ENCODE measurements around the gene JARID2.

The JARID2 gene

DNA sequence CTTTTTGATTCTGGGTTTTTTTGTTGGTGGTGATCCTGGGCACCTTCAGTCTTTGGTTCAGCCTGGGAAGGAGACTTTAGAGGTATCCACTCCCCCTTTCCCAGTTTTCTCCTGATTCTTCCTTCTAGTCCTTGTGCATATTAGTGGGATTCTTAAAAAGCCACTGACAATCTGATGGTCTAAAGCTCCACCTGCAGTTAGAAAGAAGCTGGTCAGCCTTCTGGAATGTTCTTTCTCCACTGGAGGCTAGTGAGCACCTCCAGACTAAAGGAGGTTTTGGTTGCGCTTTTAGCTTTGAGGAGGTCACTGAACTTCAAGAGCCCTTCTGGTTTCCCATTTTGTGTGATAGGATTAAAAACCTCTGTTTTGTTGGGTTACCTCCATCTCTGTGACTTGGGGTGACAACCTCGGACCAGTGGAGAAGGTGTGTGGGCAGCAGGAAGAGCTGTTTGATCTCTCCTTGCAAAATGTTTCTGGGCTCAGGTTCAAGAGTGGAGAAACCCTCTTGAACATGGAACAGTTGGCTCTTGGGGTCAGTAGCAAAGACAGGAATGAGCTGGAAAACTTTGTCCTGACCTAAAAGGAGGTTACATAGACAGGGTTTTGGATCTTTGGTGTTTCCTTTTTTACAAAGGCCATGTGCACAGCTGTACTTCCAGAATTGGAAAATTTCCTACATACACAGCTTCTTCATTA is 29.0 kb downstream of the JARID2 start:
- DNase-seq = no peak
- Histone ChIP-seq H3K4me1 (ENCODE audit: control insufficient read depth, insufficient read depth, low read length, poor library complexity, severe bottlenecking) (no peaks in the 10 kb centered on the region), H3K4me3 (ENCODE audit: insufficient read depth, low read depth, low read length, poor library complexity, severe bottlenecking) (no peak overlapping the region), H3K36me3 (ENCODE audit: control insufficient read depth, insufficient read depth, low read length) (no peaks in the 10 kb centered on the region), H3K27ac (ENCODE audit: insufficient read depth, low read length, poor library complexity, severe bottlenecking) (no peak overlapping the region), H3K27me3 (replicated peaks; ENCODE audit: control insufficient read depth, insufficient read depth, low read length, poor library complexity, severe bottlenecking) (no peaks in the 10 kb centered on the region), H3K9me3 (ENCODE audit: control insufficient read depth, low read length) (no peaks in the 10 kb centered on the region)

- no peak for DNase-seq
- no peaks in the 10 kb centered on the region for H3K4me1 ChIP-seq (ENCODE audit: control insufficient read depth, insufficient read depth, low read length, poor library complexity, severe bottlenecking)
- H3K4me3 ChIP-seq (ENCODE audit: insufficient read depth, low read depth, low read length, poor library complexity, severe bottlenecking) = no peak overlapping the region
- no peaks in the 10 kb centered on the region for H3K36me3 ChIP-seq (ENCODE audit: control insufficient read depth, insufficient read depth, low read length)
- no peak overlapping the region for H3K27ac ChIP-seq (ENCODE audit: insufficient read depth, low read length, poor library complexity, severe bottlenecking)
- H3K9me3 ChIP-seq (ENCODE audit: control insufficient read depth, low read length) = no peaks in the 10 kb centered on the region
- H3K27me3 ChIP-seq (replicated peaks; ENCODE audit: control insufficient read depth, insufficient read depth, low read length, poor library complexity, severe bottlenecking) = no peaks in the 10 kb centered on the region
Measured at GRCh38 chr6:15276036-15276985, 30.4 kb downstream of the JARID2 start.

- no peaks in the 10 kb centered on the region for H3K9me3 ChIP-seq (ENCODE audit: control insufficient read depth, low read length)
- no peaks in the 10 kb centered on the region for H3K27me3 ChIP-seq (replicated peaks; ENCODE audit: control insufficient read depth, insufficient read depth, low read length, poor library complexity, severe bottlenecking)
- H3K4me1 ChIP-seq (ENCODE audit: control insufficient read depth, insufficient read depth, low read length, poor library complexity, severe bottlenecking) = no peaks in the 10 kb centered on the region
- DNase-seq = no peak
- no peaks in the 10 kb centered on the region for H3K36me3 ChIP-seq (ENCODE audit: control insufficient read depth, insufficient read depth, low read length)
- no peak overlapping the region for H3K4me3 ChIP-seq (ENCODE audit: insufficient read depth, low read depth, low read length, poor library complexity, severe bottlenecking)
- H3K27ac ChIP-seq (ENCODE audit: insufficient read depth, low read length, poor library complexity, severe bottlenecking) = no peak overlapping the region
Measured at GRCh38 chr6:15279047-15279661, 33.3 kb downstream of the JARID2 start.

GRCh38 chr6:15280028-15280427 is 34.2 kb downstream of the JARID2 start:
- Histone ChIP-seq H3K9me3 (ENCODE audit: control insufficient read depth, low read length) (no peaks in the 10 kb centered on the region), H3K27me3 (replicated peaks; ENCODE audit: control insufficient read depth, insufficient read depth, low read length, poor library complexity, severe bottlenecking) (no peaks in the 10 kb centered on the region), H3K36me3 (ENCODE audit: control insufficient read depth, insufficient read depth, low read length) (no peaks in the 10 kb centered on the region), H3K4me3 (ENCODE audit: insufficient read depth, low read depth, low read length, poor library complexity, severe bottlenecking) (no peak overlapping the region), H3K27ac (ENCODE audit: insufficient read depth, low read length, poor library complexity, severe bottlenecking) (no peak overlapping the region), H3K4me1 (ENCODE audit: control insufficient read depth, insufficient read depth, low read length, poor library complexity, severe bottlenecking) (no peaks in the 10 kb centered on the region)
- no peak for DNase-seq

- no peaks in the 10 kb centered on the region for H3K36me3 ChIP-seq (ENCODE audit: control insufficient read depth, insufficient read depth, low read length)
- H3K27me3 ChIP-seq (replicated peaks; ENCODE audit: control insufficient read depth, insufficient read depth, low read length, poor library complexity, severe bottlenecking) = no peaks in the 10 kb centered on the region
- H3K27ac ChIP-seq (ENCODE audit: insufficient read depth, low read length, poor library complexity, severe bottlenecking) = no peak overlapping the region
- DNase-seq = no peak
- H3K4me1 ChIP-seq (ENCODE audit: control insufficient read depth, insufficient read depth, low read length, poor library complexity, severe bottlenecking) = no peaks in the 10 kb centered on the region
- H3K9me3 ChIP-seq (ENCODE audit: control insufficient read depth, low read length) = no peaks in the 10 kb centered on the region
- H3K4me3 ChIP-seq (ENCODE audit: insufficient read depth, low read depth, low read length, poor library complexity, severe bottlenecking) = no peak overlapping the region
Measured at GRCh38 chr6:15280961-15281360, 35.1 kb downstream of the JARID2 start.

GRCh38 chr6:15282334-15282733 is 36.5 kb downstream of the JARID2 start:
- Histone ChIP-seq H3K9me3 (ENCODE audit: control insufficient read depth, low read length) (no peaks in the 10 kb centered on the region), H3K27ac (ENCODE audit: insufficient read depth, low read length, poor library complexity, severe bottlenecking) (no peak overlapping the region), H3K4me1 (ENCODE audit: control insufficient read depth, insufficient read depth, low read length, poor library complexity, severe bottlenecking) (no peaks in the 10 kb centered on the region), H3K36me3 (ENCODE audit: control insufficient read depth, insufficient read depth, low read length) (no peaks in the 10 kb centered on the region), H3K27me3 (replicated peaks; ENCODE audit: control insufficient read depth, insufficient read depth, low read length, poor library complexity, severe bottlenecking) (no peaks in the 10 kb centered on the region), H3K4me3 (ENCODE audit: insufficient read depth, low read depth, low read length, poor library complexity, severe bottlenecking) (no peak overlapping the region)
- no peak for DNase-seq

- Histone ChIP-seq H3K4me1 (ENCODE audit: control insufficient read depth, insufficient read depth, low read length, poor library complexity, severe bottlenecking) (no peaks in the 10 kb centered on the region), H3K9me3 (ENCODE audit: control insufficient read depth, low read length) (no peaks in the 10 kb centered on the region), H3K36me3 (ENCODE audit: control insufficient read depth, insufficient read depth, low read length) (no peaks in the 10 kb centered on the region), H3K4me3 (ENCODE audit: insufficient read depth, low read depth, low read length, poor library complexity, severe bottlenecking) (no peak overlapping the region), H3K27me3 (replicated peaks; ENCODE audit: control insufficient read depth, insufficient read depth, low read length, poor library complexity, severe bottlenecking) (no peaks in the 10 kb centered on the region), H3K27ac (ENCODE audit: insufficient read depth, low read length, poor library complexity, severe bottlenecking) (no peak overlapping the region)
- DNase-seq = no peak
Measured at GRCh38 chr6:15283986-15284361, 38.1 kb downstream of the JARID2 start.

GRCh38 chr6:15284743-15285142 is 38.9 kb downstream of the JARID2 start:
- no peaks in the 10 kb centered on the region for H3K4me1 ChIP-seq (ENCODE audit: control insufficient read depth, insufficient read depth, low read length, poor library complexity, severe bottlenecking)
- H3K27me3 ChIP-seq (replicated peaks; ENCODE audit: control insufficient read depth, insufficient read depth, low read length, poor library complexity, severe bottlenecking) = no peaks in the 10 kb centered on the region
- H3K27ac ChIP-seq (ENCODE audit: insufficient read depth, low read length, poor library complexity, severe bottlenecking) = no peak overlapping the region
- no peak for DNase-seq
- no peaks in the 10 kb centered on the region for H3K36me3 ChIP-seq (ENCODE audit: control insufficient read depth, insufficient read depth, low read length)
- H3K4me3 ChIP-seq (ENCODE audit: insufficient read depth, low read depth, low read length, poor library complexity, severe bottlenecking) = no peak overlapping the region
- H3K9me3 ChIP-seq (ENCODE audit: control insufficient read depth, low read length) = no peaks in the 10 kb centered on the region

DNA sequence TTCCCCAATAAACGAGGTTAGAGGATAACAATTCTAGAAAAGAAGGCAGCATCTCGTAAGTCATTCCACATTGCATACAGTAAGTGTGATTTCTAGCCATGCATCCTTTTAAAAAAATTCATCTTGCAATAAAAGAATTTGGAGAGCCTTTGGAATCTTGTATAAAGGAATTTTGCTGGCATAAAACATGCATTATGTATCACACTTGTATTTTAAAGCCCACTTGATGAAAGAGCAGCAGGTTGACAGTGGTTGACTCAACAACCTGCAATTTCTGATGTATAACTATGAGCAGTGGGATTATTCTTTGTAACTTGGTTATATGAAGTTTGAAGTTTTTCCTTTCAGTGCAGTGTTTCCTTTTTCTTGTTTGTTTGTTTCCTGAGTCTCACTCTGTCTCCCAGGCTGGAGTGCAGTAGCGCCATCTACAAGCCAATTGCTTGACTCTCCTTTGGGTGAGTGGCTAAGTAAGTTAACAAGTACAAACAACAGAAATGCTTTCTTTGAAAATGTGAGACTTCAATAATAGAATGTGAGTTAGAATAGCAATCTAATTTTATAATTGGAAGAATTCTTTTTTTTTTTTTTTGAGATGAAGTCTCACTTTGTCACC is 39.9 kb downstream of the JARID2 start:
- H3K4me3 ChIP-seq (ENCODE audit: insufficient read depth, low read depth, low read length, poor library complexity, severe bottlenecking) = no peak overlapping the region
- H3K36me3 ChIP-seq (ENCODE audit: control insufficient read depth, insufficient read depth, low read length) = no peaks in the 10 kb centered on the region
- DNase-seq = no peak
- no peaks in the 10 kb centered on the region for H3K27me3 ChIP-seq (replicated peaks; ENCODE audit: control insufficient read depth, insufficient read depth, low read length, poor library complexity, severe bottlenecking)
- no peaks in the 10 kb centered on the region for H3K9me3 ChIP-seq (ENCODE audit: control insufficient read depth, low read length)
- H3K27ac ChIP-seq (ENCODE audit: insufficient read depth, low read length, poor library complexity, severe bottlenecking) = no peak overlapping the region
- H3K4me1 ChIP-seq (ENCODE audit: control insufficient read depth, insufficient read depth, low read length, poor library complexity, severe bottlenecking) = no peaks in the 10 kb centered on the region

Measured in effector memory CD4-positive, alpha-beta T cell (primary cell).